NOMO-1 treated with dmso at 0.1 percent for 144 hours (cell line): Measurements from ENCODE around the gene ACVRL1.
A peak's percentile ranks its signal among the peaks of the same experiment; 100 is the strongest.

Experiments used
- DNase-seq: peaks from one replicate; lab custom pipeline; 2025; ENCODE audit not compliant: unreplicated experiment; lab: John Stamatoyannopoulos, UW

Gene ACVRL1

DNA sequence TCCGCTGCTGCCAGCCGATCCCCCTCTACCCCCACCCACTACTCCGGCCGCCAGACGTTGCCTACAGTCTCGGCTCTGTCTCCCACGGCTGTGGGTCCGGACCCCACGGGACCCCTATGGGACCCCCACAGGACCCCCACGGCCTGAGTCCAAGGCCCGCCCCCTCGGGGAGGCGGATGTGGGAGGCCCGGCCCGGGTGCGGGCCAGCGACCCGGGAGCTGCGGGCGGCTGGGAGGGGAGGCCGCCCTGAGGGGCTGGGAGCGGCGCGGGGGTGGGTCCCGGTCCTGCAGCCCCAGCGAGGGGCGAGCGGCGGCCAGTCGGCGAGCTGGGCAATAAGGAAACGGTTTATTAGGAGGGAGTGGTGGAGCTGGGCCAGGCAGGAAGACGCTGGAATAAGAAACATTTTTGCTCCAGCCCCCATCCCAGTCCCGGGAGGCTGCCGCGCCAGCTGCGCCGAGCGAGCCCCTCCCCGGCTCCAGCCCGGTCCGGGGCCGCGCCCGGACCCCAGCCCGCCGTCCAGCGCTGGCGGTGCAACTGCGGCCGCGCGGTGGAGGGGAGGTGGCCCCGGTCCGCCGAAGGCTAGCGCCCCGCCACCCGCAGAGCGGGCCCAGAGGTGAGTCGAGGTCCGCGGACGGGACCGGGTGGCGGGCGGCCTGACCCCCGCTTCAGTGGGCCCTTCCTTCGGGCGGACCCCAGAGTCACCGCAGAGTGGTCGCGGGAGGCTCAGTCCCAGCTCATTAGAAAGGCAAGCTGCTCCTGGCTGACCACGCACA, at the start of gene ACVRL1:
ACVRL1 (plus strand) TSS at position 422 of the 773 bp plus-strand sequence. CDS start 4,971 bp downstream, outside the sequence.
- no peak for DNase-seq

DNA sequence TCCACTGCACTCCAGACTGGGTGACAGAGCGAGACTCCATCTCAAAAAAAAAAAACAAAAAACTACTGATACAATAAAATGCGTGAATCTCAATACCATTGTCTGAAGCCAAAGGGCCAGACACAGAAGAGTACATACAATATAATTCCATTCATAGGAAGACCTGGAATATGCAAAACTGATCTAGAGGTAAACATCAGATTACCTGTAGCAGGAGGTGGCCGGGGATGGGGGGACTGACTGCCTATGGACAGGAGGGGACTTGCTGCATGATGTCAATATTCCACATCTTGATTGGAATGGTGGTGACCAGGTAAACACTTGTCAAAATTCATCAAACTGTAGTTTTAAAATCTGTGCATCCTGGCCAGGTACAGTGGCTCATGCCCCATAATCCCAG, 46.3 kb upstream of the ACVRL1 start:
- no peak for DNase-seq

DNA sequence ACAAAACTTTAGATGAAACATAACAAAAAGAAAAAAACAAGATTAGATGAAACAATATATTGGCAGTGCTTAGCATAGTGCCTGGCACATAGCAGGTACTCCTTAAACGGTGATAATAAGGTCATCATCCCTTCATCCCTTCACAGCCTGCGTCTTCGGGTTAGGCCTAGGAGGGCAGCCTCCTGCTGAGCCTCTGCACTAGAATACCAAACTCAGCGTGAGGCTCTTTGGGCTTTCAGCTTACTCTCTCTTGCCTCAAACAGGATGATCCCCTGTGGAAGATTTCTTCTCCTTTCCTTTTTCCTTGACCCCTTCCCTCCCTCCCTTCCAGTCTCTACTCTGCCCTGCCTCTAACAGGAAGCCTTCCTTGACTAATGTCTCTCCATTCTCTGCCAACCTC, 44.4 kb upstream of the ACVRL1 start:
- DNase-seq = no peak

DNA sequence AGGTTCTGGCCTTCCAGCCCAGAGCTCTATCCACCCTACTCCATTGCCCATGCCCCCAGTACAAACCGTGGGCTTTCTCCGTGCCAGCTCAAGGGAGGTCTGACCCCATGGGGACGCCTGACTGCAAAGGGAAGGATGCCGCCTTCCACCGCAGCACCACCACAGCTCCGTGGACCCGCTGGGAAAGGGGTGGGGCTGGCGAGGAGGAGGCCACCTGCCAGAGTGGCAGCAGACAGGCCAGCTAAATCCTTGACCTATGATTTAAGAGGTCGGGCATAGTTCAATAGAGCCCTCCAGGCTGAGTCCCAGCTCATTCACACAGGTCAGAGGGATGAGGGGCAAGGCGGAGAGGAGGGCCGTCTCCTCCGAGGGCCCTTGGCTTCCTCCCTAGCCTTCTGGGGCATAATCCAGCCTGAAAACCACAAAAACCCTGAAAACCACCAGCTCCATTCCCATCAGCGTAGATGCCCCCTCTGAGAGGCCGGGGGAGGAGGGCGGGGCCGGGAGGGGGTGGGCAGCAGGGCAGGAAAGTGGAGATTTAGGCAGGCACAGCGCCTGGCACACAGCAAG, 43.9 kb upstream of the ACVRL1 start:
- DNase-seq = no peak

DNA sequence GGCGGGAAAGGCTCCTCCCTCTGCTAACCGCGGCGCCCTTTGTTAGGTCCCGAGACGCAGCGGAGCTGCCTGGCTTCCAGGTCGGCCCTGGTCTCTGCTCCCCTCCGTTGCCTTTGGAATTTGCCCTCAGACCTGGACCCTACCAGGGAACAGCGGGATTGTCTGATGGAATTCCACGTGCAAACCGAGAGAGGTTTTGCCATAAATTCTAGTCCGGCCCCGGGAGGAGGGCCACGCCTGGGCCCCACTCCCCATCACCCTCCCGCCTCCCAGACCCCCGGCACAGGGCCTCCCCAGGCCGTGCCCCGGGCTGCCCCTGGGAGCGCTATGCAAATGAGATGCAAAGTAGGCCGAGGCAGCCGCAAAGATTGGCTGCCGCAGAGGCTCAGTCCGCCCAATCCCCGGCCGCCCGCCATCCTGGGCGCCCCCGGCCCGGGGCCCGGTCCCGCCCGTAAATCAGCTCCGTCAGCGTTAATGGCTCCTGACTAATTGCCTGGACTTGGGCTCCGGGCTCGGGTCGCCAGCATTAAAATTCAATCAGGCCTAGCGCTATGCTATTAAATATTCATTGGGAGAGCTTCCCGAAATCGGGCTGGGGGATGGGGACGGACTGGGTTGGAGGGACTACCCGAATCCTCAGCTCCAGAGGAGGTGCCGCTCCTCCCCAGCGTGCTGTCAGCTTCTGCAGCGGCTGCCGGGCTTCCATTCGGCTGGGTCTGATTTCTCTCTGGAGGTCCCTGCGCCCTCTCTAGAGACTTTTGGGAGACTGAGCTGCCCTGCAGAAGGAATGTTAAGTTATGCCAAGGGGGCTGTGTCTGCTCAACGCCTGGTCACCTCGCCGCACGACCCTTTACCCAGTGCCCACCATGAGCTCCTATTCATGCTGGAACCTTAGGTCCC, 43.1 kb upstream of the ACVRL1 start:
- no peak for DNase-seq

DNA sequence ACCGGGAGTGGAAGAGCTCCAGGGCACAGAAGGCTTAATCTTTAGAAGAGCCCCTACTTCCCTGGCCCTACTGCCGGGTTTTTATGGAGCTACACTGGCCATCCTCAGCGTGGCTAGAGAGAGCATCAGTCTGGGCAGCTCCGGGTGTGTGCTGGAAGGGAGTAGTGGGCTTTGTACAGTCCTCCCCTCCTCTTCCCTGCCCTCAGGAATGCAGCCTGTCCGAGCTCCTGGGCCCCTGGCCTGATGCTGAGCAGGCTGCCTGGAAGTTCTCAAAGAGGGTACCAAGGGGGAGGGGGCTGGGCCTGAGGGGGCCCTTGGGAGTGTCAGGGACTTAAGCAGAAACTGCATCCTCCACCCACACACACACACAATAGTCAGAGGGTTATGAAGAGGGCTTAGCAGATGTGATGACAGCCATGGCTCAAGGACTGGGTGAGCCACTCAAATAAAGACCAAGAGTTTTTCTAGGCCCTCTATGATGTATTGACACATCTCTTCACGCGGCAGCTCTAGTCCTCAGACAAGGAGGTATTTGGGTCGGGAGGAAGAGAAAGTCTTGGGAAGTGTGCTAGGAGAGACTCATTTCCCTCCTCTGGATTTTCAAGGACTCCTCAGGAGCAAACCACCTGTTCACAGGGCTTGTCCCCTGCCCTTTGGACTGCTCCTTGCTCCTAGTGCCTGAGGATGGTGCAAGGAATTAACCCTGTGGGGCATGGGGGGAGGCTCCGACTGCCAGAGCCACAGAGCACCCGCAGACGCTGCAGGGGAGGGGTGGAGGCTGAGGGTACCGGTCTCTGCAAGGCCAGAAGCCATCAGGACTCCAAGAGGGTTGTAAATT, 42.3 kb upstream of the ACVRL1 start:
- DNase-seq = no peak

DNA sequence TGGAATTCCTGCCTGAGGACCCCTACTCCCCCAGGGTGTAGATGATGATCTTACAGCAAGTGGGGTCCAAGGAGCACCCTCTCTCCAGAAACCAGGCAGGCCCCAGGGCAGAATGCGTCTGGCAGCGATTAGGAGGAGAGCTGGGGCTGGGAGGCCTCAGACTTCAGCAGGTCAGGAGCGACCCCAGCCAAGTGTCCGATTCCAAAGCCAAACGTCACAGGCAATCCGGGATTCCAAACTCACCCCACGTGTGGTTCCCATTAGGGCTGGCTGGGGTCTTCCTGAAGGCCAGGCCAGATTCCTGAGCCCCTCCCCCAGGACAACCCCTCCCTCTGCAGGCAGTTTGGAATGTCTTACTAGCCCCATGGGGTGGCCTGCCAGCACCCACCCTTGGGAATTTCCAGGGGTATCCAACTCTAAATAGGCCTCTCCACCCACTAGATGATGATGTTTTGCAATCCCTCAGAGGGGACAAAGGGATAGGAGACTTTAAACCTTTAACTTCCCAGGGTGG, 41.5 kb upstream of the ACVRL1 start:
- DNase-seq = no peak

DNA sequence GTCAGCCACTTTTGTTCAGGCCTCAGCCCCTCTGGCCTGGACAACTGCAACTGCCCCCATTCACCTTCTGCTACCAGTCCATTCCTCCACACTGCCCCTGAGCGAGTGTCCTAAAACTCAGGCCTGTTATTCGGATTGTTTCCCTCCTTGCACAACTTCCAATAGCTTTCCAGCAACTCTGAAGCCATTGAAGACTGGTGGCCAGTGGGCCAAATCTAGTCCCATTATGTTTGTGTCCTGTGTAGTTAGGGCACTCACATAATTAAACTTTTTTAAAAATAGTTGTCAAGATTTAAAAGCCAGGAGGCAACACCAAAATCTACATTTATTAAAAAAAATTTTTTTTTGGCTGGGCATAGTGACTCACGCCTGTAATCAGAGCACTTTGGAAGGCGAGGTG, 41.0 kb upstream of the ACVRL1 start:
- DNase-seq = no peak

DNA sequence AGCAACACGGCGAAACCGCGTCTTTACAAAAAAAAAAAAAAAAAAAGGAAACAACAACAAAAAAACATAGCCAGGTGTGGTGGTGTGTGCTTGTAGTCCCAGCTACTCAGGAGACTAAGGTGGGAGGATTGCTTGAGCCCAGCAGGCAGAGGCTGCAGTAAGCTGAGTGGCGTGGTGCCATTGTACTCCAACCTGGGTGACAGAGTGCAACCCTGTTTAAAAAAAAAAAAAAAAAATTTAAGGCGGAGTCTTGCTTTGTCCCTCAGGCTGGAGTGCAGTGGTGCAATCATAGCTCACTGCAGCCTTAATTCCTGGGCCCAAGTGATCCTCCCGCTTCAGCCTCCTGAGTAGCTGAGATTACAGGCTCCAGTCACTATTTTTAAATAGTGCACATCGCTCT, 40.5 kb upstream of the ACVRL1 start:
- DNase-seq = no peak

DNA sequence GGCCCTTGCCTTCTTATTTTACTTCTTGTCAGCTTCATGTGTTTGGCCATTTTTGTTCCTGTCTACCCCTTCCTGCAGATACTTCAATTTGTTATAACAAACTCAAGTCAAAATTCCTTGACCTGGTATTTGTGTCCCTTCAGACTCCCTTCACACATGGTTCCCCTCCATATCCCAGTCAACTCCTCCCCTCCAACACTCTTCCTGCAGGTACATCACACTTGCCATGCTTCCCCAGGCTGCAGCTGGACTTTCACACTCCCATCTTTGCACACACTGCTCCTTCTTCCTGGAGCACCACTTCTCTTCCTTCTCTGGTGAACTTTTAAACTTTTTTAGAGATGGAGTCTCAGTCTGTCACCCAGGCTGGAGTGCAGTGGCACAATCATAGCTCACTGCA, 39.9 kb upstream of the ACVRL1 start:
- no peak for DNase-seq

DNA sequence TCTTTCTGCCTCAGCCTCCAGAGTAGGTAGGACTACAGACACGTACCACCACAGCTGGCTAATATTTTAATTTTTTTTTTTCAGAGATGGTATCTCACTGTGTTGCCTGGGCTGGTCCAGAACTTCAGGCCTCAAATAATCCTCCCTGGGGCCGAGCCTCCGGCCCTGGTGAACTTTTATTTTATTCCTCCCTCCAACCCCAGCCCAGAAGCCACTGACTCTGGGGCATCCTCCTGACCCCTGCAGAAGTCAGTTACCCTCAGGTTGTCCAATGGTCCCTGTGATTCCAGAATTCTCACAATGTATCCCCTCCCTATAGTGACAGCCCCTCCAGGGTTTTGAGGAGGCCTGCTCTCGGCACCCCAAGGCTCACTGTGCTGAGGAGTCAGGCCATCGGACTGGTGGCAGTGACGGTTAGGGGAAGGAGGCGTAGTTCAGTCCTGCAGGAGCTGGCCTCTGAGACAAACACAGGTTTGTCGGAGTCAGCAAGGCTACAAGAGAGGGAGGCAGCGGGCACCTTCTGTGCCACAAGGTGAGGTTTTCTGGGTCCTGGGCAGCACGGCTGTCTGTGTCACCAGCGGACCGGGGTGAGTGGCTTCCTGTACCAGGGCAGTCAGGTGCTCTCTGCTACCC, 39.4 kb upstream of the ACVRL1 start:
- DNase-seq = no peak

DNA sequence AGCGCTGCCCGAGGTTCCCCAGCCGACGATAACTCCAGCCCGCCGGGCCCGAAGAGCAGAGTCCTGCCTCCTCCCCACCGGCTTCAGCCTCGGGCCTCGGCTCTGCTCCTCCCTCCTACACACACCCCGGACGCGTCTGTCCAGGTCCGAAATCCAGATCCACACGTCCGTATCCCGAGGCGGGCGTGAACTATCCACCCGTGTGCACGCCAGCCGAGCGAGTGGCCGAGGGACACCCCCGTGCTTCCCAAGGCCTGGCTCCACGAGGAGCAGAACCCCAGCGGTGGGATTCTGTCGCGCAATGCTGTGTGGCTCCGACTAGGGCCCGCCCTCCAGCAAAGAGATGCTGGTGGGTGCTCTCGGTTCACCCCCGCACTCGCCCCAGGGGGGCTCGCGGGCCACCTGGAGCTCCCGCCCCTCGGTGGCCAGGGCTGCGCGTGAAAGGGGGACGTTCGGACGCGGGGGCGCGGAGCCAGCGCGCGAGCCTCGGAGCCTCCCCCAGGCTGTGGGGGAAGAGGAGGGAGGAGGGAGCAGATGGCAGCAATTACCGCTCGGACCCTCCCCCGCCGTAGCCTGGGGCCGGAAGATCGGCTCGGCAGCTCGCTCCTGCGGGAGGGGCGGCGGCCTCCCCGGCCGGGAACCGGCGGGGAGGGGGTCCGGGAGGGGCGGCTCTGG, 38.3 kb upstream of the ACVRL1 start:
- no peak for DNase-seq

DNA sequence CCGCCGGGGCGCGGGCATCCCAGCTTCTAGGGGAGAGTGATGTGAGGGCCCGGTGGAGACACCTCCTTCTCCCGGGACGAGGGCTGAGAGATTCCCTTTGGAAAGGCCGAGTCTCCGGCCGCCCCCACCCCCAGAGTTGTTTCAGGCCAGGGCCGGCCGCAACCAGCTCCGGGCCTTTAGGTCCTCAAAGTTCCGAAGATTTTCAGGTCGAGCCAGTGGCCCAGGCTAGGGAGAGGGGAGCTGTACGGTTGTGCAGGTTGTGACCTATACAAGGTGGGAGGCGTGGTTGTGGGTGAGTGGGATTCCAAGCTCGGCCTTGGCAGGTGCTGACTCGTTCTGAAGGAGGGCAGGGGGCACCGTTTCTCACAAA, 37.8 kb upstream of the ACVRL1 start:
- DNase-seq = no peak

DNA sequence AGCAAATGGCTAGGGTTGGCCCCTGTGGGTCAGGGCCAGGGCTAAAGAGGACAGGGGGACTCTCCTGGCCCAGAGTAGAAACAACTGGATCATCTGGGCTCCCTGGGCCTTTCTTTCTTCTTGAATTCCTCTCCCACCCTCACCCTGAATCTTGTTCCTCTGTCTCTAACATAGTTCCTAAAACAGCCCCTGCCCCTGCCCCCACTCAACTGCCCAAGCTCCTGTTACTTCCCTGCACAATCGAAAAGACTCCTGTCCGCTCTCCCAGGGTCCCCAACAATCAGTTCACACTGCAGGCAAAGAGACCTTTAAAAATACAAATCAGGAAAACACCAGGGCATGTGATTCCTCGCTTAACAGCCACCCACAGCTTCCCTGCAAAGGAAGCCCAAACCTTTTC, 37.4 kb upstream of the ACVRL1 start:
- no peak for DNase-seq

DNA sequence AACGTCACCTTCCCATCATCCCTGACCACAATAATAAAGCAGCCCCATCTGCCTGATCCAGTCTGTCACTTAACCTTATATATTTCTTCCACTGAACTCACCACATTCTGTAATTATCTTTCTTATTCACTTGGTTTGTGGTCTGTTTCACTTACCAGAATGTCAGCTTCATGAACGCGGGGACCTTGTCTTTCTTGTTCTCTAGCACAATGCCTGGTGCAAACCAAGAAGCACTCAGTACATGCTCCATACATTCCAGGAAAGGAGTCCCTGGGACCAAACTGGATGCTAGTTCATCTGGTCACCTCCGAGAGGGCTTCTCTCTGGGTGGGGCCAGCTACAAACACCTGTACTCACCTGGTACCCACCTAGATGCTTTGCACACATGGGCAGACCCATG, 36.8 kb upstream of the ACVRL1 start:
- no peak for DNase-seq

DNA sequence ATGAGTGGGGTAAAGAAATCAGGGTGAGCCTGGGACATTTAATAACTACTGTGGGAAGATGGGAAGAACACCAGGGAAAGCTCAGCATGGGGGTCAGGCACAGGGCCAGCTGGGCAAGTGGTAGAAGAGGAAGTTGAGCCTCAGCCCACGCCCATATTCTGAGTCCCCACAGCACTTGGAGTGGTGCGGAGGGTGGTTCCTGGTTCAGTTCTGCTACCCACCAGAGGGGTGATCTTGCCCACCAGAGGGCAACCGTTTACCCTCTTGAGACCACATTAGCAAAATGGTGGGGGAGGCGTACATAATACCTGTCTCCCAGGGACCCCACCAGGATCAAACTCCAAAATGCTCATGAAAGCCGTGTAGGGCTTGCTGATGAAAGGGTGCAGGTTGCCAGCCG, 36.2 kb upstream of the ACVRL1 start:
- DNase-seq = peak; percentile 56

DNA sequence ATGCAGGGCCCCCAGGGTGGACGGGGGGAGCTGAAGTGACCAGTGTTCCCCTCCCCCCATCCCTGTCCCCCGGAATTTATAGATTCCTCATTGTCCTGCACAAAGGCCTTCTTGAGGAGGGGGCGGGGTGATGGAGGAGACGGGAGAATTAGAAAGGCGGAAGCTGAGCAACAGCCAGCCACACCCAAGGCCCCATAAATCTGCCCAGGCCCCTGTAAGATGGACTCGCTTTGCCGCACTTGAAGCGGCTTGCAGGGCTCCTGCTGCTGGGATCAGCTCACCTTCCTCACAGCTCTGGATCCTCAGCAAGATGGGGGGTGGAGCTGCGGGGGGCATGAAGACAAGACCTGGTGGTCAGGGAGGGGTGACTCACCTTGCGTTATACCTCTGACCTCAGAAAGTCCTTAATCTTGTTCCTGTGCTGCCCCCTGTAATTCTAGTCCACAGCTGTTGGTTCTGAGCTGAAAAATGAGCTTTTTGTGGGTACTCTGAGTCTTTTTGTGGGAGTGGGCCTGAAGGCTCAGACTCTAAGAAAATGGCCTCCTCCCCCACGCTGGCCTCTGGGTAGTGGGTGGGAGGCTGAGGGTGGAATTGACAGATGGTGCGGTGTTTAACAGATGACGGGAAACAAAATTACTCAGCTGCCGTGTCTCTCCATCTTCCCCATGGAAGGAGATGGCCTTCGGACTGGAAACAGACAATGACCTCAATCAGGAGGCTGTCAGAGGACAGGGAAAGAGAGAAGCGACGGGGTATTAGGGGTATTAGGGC, 35.2 kb upstream of the ACVRL1 start:
- peak; percentile 45 for DNase-seq

DNA sequence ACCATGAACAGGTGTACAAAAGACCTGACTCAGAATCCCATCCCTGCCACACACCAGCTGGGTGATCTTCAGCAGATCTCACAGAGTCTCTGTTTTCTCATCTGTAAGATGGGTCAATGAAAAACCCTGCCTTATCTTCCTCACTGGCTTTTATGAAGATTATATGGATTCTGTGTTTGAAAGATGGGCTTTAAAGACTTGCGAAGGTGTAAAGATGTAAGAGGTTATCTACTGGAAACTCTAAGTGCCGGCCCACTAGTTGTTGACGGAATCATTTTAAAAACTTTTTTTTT, 34.7 kb upstream of the ACVRL1 start:
- DNase-seq = no peak

DNA sequence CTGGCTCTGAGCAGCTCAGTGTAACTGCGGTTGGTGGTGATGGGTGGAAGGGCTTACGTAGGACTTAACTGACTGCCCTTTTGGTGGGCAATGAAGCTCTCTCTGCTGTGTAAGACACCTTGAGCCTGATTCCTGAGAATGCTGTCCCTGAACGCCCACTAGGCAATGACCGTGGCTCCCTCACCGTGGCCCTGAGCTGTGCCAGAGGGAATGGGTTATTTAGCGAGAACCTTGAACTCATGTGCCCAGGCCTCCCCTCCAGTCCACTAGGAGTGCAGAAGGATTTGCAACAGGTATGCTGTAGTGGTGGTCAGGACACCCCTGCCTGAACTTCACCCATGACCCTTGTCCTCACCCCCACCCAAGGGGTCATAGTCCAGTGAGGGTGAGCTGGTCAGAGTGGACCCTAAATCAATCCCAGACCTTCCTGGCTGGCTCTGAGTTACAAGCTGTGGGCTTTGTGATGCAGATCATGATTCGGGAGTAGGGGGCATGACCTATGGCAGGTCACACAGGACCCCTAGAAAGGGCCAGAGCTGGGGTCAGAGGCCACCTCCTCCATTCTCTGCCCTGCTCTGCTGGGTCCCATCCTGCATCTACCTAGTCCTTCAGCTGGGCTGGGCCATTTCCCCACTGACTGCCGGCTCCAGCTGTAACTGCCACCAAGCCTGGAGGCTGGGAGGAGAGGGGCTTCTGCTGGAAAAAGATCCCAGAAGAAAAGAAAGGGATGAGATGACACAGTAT, 33.9 kb upstream of the ACVRL1 start:
- no peak for DNase-seq
